Measurements from ENCODE around the gene GRHL1.

The GRHL1 gene

DNA sequence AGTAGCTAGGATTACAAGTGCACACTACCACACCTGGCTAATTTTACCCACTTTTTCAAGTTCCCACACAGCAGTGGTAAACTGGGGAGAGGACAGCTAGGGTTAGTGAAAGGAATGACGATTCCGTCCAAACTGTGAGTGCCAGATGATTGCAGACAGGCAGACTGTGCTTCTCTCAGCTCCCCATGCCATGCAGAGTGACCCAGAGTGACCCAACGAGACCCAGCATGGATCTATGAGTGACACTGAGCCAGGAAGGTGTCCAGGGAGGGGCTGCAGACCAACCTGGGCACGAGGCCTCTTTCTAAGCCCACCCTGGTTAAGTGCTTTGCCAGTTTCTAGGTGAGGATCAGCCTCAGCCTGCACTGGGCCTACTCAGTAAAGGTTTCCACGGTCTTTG, 84.1 kb downstream of the GRHL1 start:
- POLR2A ChIA-PET, result no interaction called here
- Histone ChIP-seq H3K4me1 (ENCODE audit: control insufficient read depth, insufficient read depth, low read length) (no peaks in the 10 kb centered on the region), H3K4me3 (ENCODE audit: low read depth, low read length) (no peak overlapping the region), H3K36me3 (ENCODE audit: control insufficient read depth in 2 of 2, insufficient read depth in 1 of 2, low read length in 2 of 2) (no peaks in the 10 kb centered on the region), H3K9me3 (ENCODE audit: control insufficient read depth, insufficient read depth, low read depth, low read length) (no peaks in the 10 kb centered on the region), H3K27ac (ENCODE audit: extremely low read depth, low read depth, low read length) (no peak overlapping the region)
- no peak for TF ChIP-seq ZNF555 (tag by site-specific recombination; conservative IDR thresholded peaks at IDR 0.05)
- TF ChIP-seq GLI4 (tag by site-specific recombination; IDR thresholded peaks at IDR 0.05), result no peak
- no peak for TF ChIP-seq ZNF585B (tag by site-specific recombination; IDR thresholded peaks at IDR 0.05)
- TF ChIP-seq EGR2 (tag by site-specific recombination; IDR thresholded peaks at IDR 0.05; ENCODE audit: low read depth), result no peak
- TF ChIP-seq KLF7 (tag by site-specific recombination; IDR thresholded peaks at IDR 0.05; ENCODE audit: borderline replicate concordance), result no peak
- TF ChIP-seq ZNF660 (tag by site-specific recombination; IDR thresholded peaks at IDR 0.05), result no peak
- TF ChIP-seq, protein P1, sequence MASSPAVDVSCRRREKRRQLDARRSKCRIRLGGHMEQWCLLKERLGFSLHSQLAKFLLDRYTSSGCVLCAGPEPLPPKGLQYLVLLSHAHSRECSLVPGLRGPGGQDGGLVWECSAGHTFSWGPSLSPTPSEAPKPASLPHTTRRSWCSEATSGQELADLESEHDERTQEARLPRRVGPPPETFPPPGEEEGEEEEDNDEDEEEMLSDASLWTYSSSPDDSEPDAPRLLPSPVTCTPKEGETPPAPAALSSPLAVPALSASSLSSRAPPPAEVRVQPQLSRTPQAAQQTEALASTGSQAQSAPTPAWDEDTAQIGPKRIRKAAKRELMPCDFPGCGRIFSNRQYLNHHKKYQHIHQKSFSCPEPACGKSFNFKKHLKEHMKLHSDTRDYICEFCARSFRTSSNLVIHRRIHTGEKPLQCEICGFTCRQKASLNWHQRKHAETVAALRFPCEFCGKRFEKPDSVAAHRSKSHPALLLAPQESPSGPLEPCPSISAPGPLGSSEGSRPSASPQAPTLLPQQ (tag by site-specific recombination; IDR thresholded peaks at IDR 0.05), result no peak
- no peak for TF ChIP-seq KLF16 (tag by site-specific recombination; IDR thresholded peaks at IDR 0.05)
- TF ChIP-seq ZNF274 (IDR thresholded peaks at IDR 0.05; ENCODE audit: low read length), result no peak
- TF ChIP-seq ZNF274 (tag by site-specific recombination; IDR thresholded peaks at IDR 0.05; ENCODE audit: borderline replicate concordance), result no peak
- TF ChIP-seq GLIS1 (tag by site-specific recombination; IDR thresholded peaks at IDR 0.05), result no peak
- TF ChIP-seq, protein P2, sequence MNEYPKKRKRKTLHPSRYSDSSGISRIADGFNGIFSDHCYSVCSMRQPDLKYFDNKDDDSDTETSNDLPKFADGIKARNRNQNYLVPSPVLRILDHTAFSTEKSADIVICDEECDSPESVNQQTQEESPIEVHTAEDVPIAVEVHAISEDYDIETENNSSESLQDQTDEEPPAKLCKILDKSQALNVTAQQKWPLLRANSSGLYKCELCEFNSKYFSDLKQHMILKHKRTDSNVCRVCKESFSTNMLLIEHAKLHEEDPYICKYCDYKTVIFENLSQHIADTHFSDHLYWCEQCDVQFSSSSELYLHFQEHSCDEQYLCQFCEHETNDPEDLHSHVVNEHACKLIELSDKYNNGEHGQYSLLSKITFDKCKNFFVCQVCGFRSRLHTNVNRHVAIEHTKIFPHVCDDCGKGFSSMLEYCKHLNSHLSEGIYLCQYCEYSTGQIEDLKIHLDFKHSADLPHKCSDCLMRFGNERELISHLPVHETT (tag by site-specific recombination; IDR thresholded peaks at IDR 0.05), result no peak
- TF ChIP-seq ZNF473 (tag by site-specific recombination; IDR thresholded peaks at IDR 0.05), result no peak
- CTCF ChIA-PET, result interaction anchor here (0.5 to 0.9 kb wide), 2 partner anchors 23 to 61 kb away, joined by 3 read pairs; no protein-coding TSS in a partner anchor

DNA sequence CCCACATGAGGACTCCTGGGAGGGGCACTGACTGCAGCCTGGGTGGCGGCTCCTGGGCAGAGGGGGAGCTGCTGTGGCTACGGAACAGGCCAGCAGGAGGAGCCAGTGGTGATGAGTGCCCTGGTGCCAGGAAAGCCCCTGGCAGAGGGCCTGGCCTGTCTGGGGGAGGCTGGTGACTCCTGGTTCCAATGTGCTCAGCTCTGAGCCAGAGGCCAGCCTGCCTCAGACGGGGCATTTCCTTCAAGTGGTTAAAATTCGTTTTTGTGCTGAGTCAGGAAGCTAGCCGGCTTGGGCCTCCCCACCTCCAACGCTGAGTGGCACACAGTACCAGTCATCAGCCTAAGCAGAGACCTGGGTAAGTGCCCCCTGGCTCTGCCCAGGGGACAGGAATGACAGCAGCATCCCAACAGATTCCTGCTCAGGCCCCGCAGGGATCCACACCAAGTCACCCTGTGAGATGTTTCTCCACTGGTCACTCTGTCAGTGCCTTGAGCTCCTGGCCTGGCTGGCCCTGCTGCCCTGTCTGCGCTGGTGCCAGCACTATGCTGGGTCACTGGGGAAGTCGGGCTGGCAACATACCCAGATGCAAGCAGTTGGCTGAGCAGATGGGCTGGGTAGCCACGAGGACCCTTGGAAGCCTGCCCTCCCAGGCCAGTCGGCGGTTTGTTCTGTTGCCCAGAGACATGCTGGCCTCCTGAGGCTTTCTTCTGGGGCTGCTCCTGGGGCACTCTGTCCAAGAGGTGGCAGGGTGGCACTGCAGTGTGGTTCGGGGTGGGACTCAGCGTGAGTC, 84.8 kb downstream of the GRHL1 start:
- no peaks in the 10 kb centered on the region for H3K4me1 ChIP-seq (ENCODE audit: control insufficient read depth, insufficient read depth, low read length)
- CTCF ChIA-PET, result interaction anchor here (0.5 to 0.9 kb wide), 6 partner anchors 22 to 231 kb away, joined by 3 to 4 read pairs (median 3); no protein-coding TSS in a partner anchor
- H3K36me3 ChIP-seq (ENCODE audit: control insufficient read depth in 2 of 2, insufficient read depth in 1 of 2, low read length in 2 of 2), result no peaks in the 10 kb centered on the region
- TF ChIP-seq, protein P3, sequence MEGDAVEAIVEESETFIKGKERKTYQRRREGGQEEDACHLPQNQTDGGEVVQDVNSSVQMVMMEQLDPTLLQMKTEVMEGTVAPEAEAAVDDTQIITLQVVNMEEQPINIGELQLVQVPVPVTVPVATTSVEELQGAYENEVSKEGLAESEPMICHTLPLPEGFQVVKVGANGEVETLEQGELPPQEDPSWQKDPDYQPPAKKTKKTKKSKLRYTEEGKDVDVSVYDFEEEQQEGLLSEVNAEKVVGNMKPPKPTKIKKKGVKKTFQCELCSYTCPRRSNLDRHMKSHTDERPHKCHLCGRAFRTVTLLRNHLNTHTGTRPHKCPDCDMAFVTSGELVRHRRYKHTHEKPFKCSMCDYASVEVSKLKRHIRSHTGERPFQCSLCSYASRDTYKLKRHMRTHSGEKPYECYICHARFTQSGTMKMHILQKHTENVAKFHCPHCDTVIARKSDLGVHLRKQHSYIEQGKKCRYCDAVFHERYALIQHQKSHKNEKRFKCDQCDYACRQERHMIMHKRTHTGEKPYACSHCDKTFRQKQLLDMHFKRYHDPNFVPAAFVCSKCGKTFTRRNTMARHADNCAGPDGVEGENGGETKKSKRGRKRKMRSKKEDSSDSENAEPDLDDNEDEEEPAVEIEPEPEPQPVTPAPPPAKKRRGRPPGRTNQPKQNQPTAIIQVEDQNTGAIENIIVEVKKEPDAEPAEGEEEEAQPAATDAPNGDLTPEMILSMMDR (tag by site-specific recombination; IDR thresholded peaks at IDR 0.05), result 0 out of 2 replicates have a peak, but pooled peaks have one; percentile 17
- TF ChIP-seq GLIS1 (tag by site-specific recombination; IDR thresholded peaks at IDR 0.05) (peak; percentile 12; the same call in 1 of the 2 replicates), SP2 (tag by site-specific recombination; IDR thresholded peaks at IDR 0.05) (no peak)
- TF ChIP-seq, protein P4, sequence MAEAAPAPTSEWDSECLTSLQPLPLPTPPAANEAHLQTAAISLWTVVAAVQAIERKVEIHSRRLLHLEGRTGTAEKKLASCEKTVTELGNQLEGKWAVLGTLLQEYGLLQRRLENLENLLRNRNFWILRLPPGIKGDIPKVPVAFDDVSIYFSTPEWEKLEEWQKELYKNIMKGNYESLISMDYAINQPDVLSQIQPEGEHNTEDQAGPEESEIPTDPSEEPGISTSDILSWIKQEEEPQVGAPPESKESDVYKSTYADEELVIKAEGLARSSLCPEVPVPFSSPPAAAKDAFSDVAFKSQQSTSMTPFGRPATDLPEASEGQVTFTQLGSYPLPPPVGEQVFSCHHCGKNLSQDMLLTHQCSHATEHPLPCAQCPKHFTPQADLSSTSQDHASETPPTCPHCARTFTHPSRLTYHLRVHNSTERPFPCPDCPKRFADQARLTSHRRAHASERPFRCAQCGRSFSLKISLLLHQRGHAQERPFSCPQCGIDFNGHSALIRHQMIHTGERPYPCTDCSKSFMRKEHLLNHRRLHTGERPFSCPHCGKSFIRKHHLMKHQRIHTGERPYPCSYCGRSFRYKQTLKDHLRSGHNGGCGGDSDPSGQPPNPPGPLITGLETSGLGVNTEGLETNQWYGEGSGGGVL (tag by site-specific recombination; IDR thresholded peaks at IDR 0.05), result no peak
- POLR2A ChIA-PET, result no interaction called here
- H3K4me3 ChIP-seq (ENCODE audit: low read depth, low read length), result no peak overlapping the region
- H3K27ac ChIP-seq (ENCODE audit: extremely low read depth, low read depth, low read length), result no peak overlapping the region
- H3K9me3 ChIP-seq (ENCODE audit: control insufficient read depth, insufficient read depth, low read depth, low read length), result no peaks in the 10 kb centered on the region
